ENCODE measurements around the gene AK3.

DNA sequence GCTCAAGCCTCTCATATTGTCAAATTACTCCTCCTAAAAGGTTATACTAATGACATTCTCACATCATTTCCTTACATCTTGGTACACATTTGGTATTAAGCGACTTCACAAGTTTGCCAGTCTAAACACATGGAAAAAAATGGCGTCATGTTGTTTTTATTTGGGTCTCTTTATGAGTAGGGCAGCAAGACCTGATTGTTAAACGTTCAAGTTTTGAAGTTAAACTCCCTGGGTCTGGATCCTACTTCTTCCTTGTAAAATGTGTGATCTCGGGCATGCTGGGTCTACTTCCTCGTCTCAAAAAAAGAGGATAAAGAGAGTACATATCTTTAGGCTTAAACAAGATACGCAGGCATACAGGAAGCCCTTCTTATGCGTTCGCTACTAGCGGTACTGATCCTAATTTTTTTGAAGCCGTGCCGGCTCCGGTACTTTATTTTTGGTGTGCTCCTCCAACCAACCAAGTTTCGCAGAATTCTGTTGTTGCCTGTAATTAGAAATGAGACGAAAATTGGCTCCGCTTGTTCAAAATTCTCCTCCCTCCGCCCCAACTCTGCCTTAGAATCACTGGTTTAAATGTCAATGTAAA lies 62.2 kb downstream of the AK3 start:
- no peak for TF ChIP-seq POLR2A (IDR thresholded peaks at IDR 0.05)
- TF ChIP-seq, protein P1, sequence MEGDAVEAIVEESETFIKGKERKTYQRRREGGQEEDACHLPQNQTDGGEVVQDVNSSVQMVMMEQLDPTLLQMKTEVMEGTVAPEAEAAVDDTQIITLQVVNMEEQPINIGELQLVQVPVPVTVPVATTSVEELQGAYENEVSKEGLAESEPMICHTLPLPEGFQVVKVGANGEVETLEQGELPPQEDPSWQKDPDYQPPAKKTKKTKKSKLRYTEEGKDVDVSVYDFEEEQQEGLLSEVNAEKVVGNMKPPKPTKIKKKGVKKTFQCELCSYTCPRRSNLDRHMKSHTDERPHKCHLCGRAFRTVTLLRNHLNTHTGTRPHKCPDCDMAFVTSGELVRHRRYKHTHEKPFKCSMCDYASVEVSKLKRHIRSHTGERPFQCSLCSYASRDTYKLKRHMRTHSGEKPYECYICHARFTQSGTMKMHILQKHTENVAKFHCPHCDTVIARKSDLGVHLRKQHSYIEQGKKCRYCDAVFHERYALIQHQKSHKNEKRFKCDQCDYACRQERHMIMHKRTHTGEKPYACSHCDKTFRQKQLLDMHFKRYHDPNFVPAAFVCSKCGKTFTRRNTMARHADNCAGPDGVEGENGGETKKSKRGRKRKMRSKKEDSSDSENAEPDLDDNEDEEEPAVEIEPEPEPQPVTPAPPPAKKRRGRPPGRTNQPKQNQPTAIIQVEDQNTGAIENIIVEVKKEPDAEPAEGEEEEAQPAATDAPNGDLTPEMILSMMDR (IDR thresholded peaks at IDR 0.05), result no peak

Data from stomach (tissue), 4 donors.